ENCODE measurements around the gene CMTM7. TPM values are rescaled to one million over a fixed set of nuclear protein-coding genes. Genes with fewer than 3 reads are reported as not detected.
"Not testable (repeated sequence)": the region's sequence is repeated elsewhere in the genome, so short reads cannot be mapped to it uniquely, and the experiment has no call there.

CMTM7 gene
- polyA plus RNA-seq, 1 of the 3 experiments (the other 2 are of a cell fraction) = 50.1 TPM

GRCh38 chr3:32463415-32463814, 71.8 kb downstream of the CMTM7 start:
- H3K27me3 ChIP-seq (ENCODE audit: insufficient read depth); H3K9me3 ChIP-seq; H3K4me1 ChIP-seq (ENCODE audit: control insufficient read depth in 1 of 2, insufficient read depth in 2 of 2, low read depth in 1 of 2, low read length in 1 of 2); H3K4me2 ChIP-seq; H3K27ac ChIP-seq (ENCODE audit: low read depth in 2 of 2, low read length in 1 of 2); H3K79me2 ChIP-seq (ENCODE audit: insufficient read depth); H3K9me2 ChIP-seq; H3K4me3 ChIP-seq (ENCODE audit: low read depth in 2 of 2, low read length in 1 of 2); H3K36me3 ChIP-seq (replicated peaks in 1 of 2; ENCODE audit: control insufficient read depth in 1 of 2, insufficient read depth in 2 of 2, low read length in 1 of 2); H3K9ac ChIP-seq; H4K20me1 ChIP-seq (ENCODE audit: insufficient read depth); H3F3A ChIP-seq (replicated peaks; ENCODE audit: insufficient read depth); DNase-seq; H2AFZ ChIP-seq (ENCODE audit: low read depth); POLR2A ChIA-PET: not testable (repeated sequence)
- CTCF ChIA-PET = interaction anchor here (1.3 kb wide), 1 partner anchor 62 kb away, joined by 3 read pairs; no protein-coding TSS in a partner anchor
- 95% methylated on average over 7 of the region's 7 CpGs for WGBS (ENCODE audit: low lambda C conversion rate)

GRCh38 chr3:32464726-32465125, 73.1 kb downstream of the CMTM7 start:
- H3F3A ChIP-seq (replicated peaks; ENCODE audit: insufficient read depth); CTCF ChIA-PET; H3K27ac ChIP-seq (ENCODE audit: low read depth in 2 of 2, low read length in 1 of 2); H3K27me3 ChIP-seq (ENCODE audit: insufficient read depth); H3K4me1 ChIP-seq (ENCODE audit: control insufficient read depth in 1 of 2, insufficient read depth in 2 of 2, low read depth in 1 of 2, low read length in 1 of 2); H3K9me2 ChIP-seq; H3K4me2 ChIP-seq; H3K9ac ChIP-seq; DNase-seq; H2AFZ ChIP-seq (ENCODE audit: low read depth); H3K36me3 ChIP-seq (replicated peaks in 1 of 2; ENCODE audit: control insufficient read depth in 1 of 2, insufficient read depth in 2 of 2, low read length in 1 of 2); H3K9me3 ChIP-seq; H3K4me3 ChIP-seq (ENCODE audit: low read depth in 2 of 2, low read length in 1 of 2); POLR2A ChIA-PET; H3K79me2 ChIP-seq (ENCODE audit: insufficient read depth): not testable (repeated sequence)
- H4K20me1 ChIP-seq (ENCODE audit: insufficient read depth) = peaks cover 11% of the 10 kb centered on the region
- 99% methylated on average over 4 of the region's 7 CpGs for whole genome bisulfite sequencing (ENCODE audit: low lambda C conversion rate)

DNA sequence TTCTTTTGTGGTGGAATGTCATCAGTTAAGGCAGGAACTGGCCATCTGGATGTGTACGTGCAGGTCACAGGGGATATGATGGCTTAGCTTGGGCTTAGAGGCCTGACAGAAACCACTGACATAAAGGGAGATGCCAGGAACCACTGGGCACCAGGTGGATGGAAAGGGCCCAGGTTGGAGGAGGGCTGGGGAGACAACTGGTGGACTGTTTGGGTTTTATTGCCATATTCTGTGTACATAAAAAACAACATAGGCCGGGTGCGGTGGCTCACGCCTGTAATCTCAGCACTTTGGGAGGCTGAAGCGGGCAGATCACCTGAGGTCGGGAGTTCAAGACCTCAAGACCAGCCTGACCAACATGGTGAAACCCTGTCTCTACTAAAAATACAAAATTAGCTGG, 75.2 kb downstream of the CMTM7 start:
- Histone ChIP-seq H3K4me1 (ENCODE audit: control insufficient read depth in 1 of 2, insufficient read depth in 2 of 2, low read depth in 1 of 2, low read length in 1 of 2) (peaks cover 0 to 13% of the 10 kb centered on the region in 2 experiments; a peak in 3 of 4 replicates), H3F3A (replicated peaks; ENCODE audit: insufficient read depth) (peaks cover 16% of the 10 kb centered on the region), H4K20me1 (ENCODE audit: insufficient read depth) (peaks cover 11% of the 10 kb centered on the region)
- H3K4me2 ChIP-seq; POLR2A ChIA-PET; H3K27ac ChIP-seq (ENCODE audit: low read depth in 2 of 2, low read length in 1 of 2); DNase-seq; H3K36me3 ChIP-seq (replicated peaks in 1 of 2; ENCODE audit: control insufficient read depth in 1 of 2, insufficient read depth in 2 of 2, low read length in 1 of 2); H3K79me2 ChIP-seq (ENCODE audit: insufficient read depth); H3K9me3 ChIP-seq; H3K4me3 ChIP-seq (ENCODE audit: low read depth in 2 of 2, low read length in 1 of 2); H3K9me2 ChIP-seq; H2AFZ ChIP-seq (ENCODE audit: low read depth); H3K9ac ChIP-seq; H3K27me3 ChIP-seq (ENCODE audit: insufficient read depth): not testable (repeated sequence)
- 98% methylated on average over 6 of the region's 6 CpGs for WGBS (ENCODE audit: low lambda C conversion rate)
- CTCF ChIA-PET = interaction anchor here (0.9 to 4.5 kb wide), 25 partner anchors 11 to 291 kb away, joined by 3 to 98 read pairs (median 9); partner anchors contain the start of gene CMTM7

DNA sequence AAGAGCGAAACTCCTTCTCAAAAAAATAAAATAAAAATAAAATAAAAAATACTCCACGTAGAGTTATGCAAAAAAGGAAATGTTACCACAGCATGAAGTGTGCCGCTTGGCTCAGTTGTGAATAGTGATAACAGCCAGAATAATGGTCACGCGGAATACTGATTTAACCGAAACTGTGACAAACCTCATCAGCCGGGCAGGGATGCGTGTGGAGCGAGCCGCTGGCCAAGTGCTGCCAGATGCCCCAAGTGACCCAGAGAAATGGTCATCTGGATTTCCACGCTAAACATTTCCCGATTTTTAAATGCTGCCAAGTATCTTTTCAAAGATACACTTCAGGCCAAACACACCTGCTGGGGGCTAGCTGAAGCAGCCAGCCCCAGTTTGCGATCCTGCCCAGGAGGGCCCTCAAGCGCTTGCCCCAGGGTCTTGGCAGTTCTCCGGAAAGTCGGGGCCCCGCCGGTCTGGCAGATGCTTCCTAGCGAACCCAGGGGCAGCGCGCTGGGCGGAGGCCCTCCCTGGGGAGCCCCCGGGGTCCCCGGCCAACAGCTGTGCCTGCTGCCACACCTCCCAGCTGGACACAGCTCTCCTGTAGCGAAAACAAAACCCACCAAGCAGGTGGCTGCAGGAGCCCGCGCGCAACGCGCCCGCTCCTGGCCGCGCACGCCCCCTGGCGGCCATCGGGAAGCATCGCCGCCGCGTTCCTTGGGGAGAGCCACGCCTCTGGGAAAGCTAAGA, 75.8 kb downstream of the CMTM7 start:
- Histone ChIP-seq H3K4me2 (no peak overlapping the region), H3K79me2 (ENCODE audit: insufficient read depth) (peaks cover 5% of the 10 kb centered on the region; the same call in 1 of the 2 replicates), H3K4me1 (ENCODE audit: control insufficient read depth in 1 of 2, insufficient read depth in 2 of 2, low read depth in 1 of 2, low read length in 1 of 2) (peaks cover 0 to 13% of the 10 kb centered on the region in 2 experiments; a peak in 3 of 4 replicates), H3K36me3 (replicated peaks in 1 of 2; ENCODE audit: control insufficient read depth in 1 of 2, insufficient read depth in 2 of 2, low read length in 1 of 2) (peaks cover 0 to 5% of the 10 kb centered on the region in 2 experiments), H3K9ac (no peak overlapping the region), H4K20me1 (ENCODE audit: insufficient read depth) (peaks cover 11% of the 10 kb centered on the region), H2AFZ (ENCODE audit: low read depth) (no peak overlapping the region), H3K9me2 (no peaks in the 10 kb centered on the region), H3K9me3 (no peaks in the 10 kb centered on the region), H3K27me3 (ENCODE audit: insufficient read depth) (no peaks in the 10 kb centered on the region), H3F3A (replicated peaks; ENCODE audit: insufficient read depth) (peaks cover 16% of the 10 kb centered on the region), H3K4me3 (ENCODE audit: low read depth in 2 of 2, low read length in 1 of 2) (no peak overlapping the region; a peak in 1 of 4 replicates), H3K27ac (ENCODE audit: low read depth in 2 of 2, low read length in 1 of 2) (no peak overlapping the region)
- 76% methylated on average over 17 of the region's 41 CpGs for WGBS (ENCODE audit: low lambda C conversion rate)
- CTCF ChIA-PET = interaction anchor here (0.6 to 4.5 kb wide), 84 partner anchors 10 to 1254 kb away, joined by 3 to 98 read pairs (median 5); partner anchors contain the start of genes CMTM6 and CMTM7
- DNase-seq = peak; percentile 91
- POLR2A ChIA-PET = interaction anchor here (0.7 to 1.7 kb wide), 3 partner anchors 20 to 92 kb away, joined by 3 to 4 read pairs (median 3); no protein-coding TSS in a partner anchor
- TF ChIP-seq TCF12 (IDR thresholded peaks at IDR 0.05) (no peak), JUND (IDR thresholded peaks at IDR 0.05) (no peak), SMC3 (IDR thresholded peaks at IDR 0.05; ENCODE audit: low read depth, low read length) (peak; percentile 83), PBX3 (IDR thresholded peaks at IDR 0.05) (no peak), GATA2 (CRISPR knock-in tag; IDR thresholded peaks at IDR 0.05) (no peak), CHD2 (IDR thresholded peaks at IDR 0.05; ENCODE audit: low read length, partially characterized antibody) (peak; percentile 20), FOSL2 (IDR thresholded peaks at IDR 0.05; ENCODE audit: borderline replicate concordance, low read depth) (no peak), EZH2phosphoT487 (IDR thresholded peaks at IDR 0.05; ENCODE audit: borderline replicate concordance, low read depth) (no peak), TEAD4 (IDR thresholded peaks at IDR 0.05; ENCODE audit: borderline replicate concordance, insufficient read depth) (no peak), POLR2AphosphoS5 (IDR thresholded peaks at IDR 0.05; ENCODE audit: low read depth, low read length) (no peak), NFIC (IDR thresholded peaks at IDR 0.05; ENCODE audit: borderline replicate concordance) (no peak), FOXM1 (IDR thresholded peaks at IDR 0.05; ENCODE audit: low read depth) (no peak), MAX (IDR thresholded peaks at IDR 0.05; ENCODE audit: low read depth) (no peak; the same call in 1 of the 2 replicates)
- TF ChIP-seq, protein P1, sequence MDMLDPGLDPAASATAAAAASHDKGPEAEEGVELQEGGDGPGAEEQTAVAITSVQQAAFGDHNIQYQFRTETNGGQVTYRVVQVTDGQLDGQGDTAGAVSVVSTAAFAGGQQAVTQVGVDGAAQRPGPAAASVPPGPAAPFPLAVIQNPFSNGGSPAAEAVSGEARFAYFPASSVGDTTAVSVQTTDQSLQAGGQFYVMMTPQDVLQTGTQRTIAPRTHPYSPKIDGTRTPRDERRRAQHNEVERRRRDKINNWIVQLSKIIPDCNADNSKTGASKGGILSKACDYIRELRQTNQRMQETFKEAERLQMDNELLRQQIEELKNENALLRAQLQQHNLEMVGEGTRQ (IDR thresholded peaks at IDR 0.05; ENCODE audit: borderline replicate concordance, low read depth, low read length) = no peak

Data from SK-N-SH (cell line).